Peyer's patch (tissue), 4 donors: Measurements from ENCODE around the gene FAM193A.

Experiments
- POLR2A ChIP-seq, 2 donors: fragments of 450-650 bp; IDR thresholded peaks; one replicate each; pipeline ENCODE4 v1.5.1; 2017; ENCODE audit warnings: antibody characterized with exemption in 2 of 2, mild to moderate bottlenecking in 2 of 2, moderate library complexity in 2 of 2
- TF ChIP-seq, protein P1 (sequence below), 6 experiments: fragments of 450-650 bp in 4 of 6; fragments of 200-600 bp in 2 of 6; sonication (generic) in 1 of 6; IDR thresholded peaks; one replicate each; pipeline ENCODE4 v1.5.1; 2017 to 2019; ENCODE audit warnings: antibody characterized with exemption in 6 of 6, mild to moderate bottlenecking in 3 of 6, moderate library complexity in 1 of 6

DNA sequence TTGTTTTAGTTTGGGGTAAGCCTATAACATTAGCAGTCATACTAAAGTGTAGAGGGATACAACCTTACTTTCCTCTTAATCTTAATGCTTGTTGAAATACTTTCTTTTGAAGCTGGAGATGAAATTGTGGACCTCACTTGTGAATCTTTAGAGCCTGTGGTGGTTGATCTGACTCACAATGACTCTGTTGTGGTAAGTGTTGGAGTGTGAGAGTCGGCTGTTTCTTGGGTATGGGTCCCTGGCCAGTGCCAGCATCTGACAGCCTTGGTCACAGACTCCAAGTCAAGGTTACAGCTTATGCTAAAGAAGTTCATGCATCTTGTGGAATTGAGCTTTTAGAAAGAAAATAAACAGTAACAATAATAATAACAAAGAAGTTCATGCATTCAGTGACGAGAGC lies 35.9 kb upstream of the FAM193A start:
- TF ChIP-seq, protein P1, sequence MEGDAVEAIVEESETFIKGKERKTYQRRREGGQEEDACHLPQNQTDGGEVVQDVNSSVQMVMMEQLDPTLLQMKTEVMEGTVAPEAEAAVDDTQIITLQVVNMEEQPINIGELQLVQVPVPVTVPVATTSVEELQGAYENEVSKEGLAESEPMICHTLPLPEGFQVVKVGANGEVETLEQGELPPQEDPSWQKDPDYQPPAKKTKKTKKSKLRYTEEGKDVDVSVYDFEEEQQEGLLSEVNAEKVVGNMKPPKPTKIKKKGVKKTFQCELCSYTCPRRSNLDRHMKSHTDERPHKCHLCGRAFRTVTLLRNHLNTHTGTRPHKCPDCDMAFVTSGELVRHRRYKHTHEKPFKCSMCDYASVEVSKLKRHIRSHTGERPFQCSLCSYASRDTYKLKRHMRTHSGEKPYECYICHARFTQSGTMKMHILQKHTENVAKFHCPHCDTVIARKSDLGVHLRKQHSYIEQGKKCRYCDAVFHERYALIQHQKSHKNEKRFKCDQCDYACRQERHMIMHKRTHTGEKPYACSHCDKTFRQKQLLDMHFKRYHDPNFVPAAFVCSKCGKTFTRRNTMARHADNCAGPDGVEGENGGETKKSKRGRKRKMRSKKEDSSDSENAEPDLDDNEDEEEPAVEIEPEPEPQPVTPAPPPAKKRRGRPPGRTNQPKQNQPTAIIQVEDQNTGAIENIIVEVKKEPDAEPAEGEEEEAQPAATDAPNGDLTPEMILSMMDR (IDR thresholded peaks at IDR 0.05), result no peak
- TF ChIP-seq POLR2A (IDR thresholded peaks at IDR 0.05), result no peak
